T-helper 1 cell treated with Interleukin-12 subunit alpha and Interleukin-12 subunit beta and Interleukin-4 antibody, amounts not matched to agents 30 μg/mL and 1 μg/mL, for 36 hours (primary cell): ENCODE results near the gene SH2D3A.
"Not testable (repeated sequence)": the region's sequence is repeated elsewhere in the genome, so short reads cannot be mapped to it uniquely, and the experiment has no call there.

Source experiments
- H3K27ac Mint-ChIP-seq: one replicate; pipeline ENCODE4 v1.8.0; 2021; ENCODE audit warnings: mild to moderate bottlenecking, mixed read lengths
- H3K27me3 Mint-ChIP-seq: one replicate; pipeline ENCODE4 v1.8.0; 2021; ENCODE audit warnings: low read depth, mixed read lengths
- H3K36me3 Mint-ChIP-seq: one replicate; pipeline ENCODE4 v1.8.0; 2021; ENCODE audit warnings: low read depth, mixed read lengths
- H3K4me1 Mint-ChIP-seq: one replicate; pipeline ENCODE4 v1.8.0; 2021; ENCODE audit warnings: low read depth, mixed read lengths
- H3K4me3 Mint-ChIP-seq: one replicate; pipeline ENCODE4 v1.8.0; 2021; ENCODE audit warnings: mild to moderate bottlenecking, moderate library complexity, mixed read lengths
- H3K9me3 Mint-ChIP-seq: one replicate; pipeline ENCODE4 v1.8.0; 2021; ENCODE audit warnings: mixed read lengths

The SH2D3A gene

DNA sequence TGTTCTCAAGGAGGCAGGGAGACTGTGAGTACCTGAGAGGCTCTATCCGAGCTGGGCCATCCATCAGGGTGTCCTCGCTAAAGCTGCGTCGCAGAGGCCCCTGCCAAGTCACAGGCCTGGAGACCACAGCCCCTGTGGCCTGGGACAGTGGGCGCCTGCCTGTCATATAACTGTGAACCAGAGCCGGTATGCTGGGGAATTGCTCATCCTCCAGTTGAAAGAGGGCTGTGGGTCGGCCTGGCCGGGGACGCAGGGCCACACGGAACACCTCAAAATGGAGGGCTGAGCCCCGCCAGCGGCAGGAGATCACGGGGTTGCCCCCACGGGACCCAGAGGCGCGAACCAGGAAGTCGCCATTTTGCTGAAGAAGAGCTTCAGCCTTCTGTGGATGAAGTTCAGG is 6.6 kb downstream of the SH2D3A start:
- Mint-ChIP-seq H3K4me3 (no peak overlapping the region), H3K9me3 (no peaks in the 10 kb centered on the region), H3K27ac (no peak overlapping the region), H3K36me3 (peaks cover 18% of the 10 kb centered on the region), H3K27me3 (no peaks in the 10 kb centered on the region), H3K4me1 (peaks cover 9% of the 10 kb centered on the region)

DNA sequence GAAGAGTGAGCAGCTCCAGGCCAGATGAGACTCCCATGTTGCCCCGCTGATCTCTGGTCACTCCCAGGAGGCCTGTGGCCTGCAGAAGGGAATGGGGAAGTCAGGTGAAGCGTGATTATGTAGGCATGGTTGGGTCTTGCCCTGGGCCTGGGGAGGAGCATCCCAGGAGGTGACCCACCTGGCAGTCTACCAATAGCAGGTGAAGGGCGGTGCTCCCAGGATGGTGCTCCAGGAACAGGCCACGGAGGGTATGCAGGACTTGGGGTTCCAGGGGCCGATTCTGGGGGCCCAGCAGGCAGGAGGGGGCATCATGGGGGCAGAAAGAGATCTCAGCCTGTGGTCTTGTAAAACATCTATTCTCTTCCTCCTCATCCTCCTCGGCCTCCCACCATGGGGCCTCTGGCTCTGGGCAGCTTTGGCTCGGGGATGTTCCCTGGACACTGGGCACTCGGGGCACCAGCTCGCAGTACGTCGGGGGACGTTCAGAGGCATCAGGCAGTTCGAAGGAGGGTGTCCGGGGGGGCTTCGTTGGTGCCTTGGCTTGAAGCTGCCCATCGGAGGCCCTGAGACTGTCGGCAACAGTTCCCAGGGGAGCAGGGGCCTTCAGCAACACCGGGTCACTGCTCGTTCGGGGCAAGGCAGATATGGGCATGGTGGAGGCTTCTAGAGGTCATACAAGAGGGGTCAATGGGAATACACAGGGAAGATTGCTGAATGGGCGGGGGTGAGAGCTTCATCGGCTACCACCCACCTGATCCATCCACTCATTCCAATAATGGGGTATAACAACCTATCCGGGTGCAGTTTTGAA is 12.4 kb downstream of the SH2D3A start:
- H3K27ac Mint-ChIP-seq, result no peak overlapping the region
- peaks cover 18% of the 10 kb centered on the region for H3K4me1 Mint-ChIP-seq
- no peak overlapping the region for H3K4me3 Mint-ChIP-seq
- H3K36me3 Mint-ChIP-seq, result peaks cover 34% of the 10 kb centered on the region
- H3K27me3 Mint-ChIP-seq, result no peaks in the 10 kb centered on the region
- no peaks in the 10 kb centered on the region for H3K9me3 Mint-ChIP-seq

DNA sequence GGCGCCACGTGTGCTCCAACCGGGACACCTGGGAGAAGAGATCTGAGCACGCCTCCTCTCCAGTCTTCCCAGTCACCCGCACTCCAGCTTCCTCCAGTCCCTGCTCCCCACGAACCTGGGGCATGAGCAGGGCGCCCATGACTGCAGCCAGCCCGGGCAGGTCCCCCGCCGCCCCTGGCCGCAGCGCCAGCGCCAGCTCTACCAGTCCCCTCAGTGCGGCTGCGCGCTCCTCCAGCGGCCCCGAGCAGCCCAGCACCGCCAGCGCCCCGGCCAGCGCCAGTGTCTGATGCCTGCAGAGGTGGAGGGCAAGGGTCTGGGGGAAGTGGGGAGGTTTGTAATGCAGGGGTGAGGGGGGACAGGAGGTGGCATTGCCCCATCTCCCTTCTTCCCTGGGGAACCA is 13.1 kb downstream of the SH2D3A start:
- Mint-ChIP-seq H3K27ac (no peak overlapping the region), H3K9me3 (no peaks in the 10 kb centered on the region), H3K27me3 (no peaks in the 10 kb centered on the region), H3K4me1 (peaks cover 19% of the 10 kb centered on the region), H3K36me3 (peaks cover 36% of the 10 kb centered on the region), H3K4me3 (no peak overlapping the region)

DNA sequence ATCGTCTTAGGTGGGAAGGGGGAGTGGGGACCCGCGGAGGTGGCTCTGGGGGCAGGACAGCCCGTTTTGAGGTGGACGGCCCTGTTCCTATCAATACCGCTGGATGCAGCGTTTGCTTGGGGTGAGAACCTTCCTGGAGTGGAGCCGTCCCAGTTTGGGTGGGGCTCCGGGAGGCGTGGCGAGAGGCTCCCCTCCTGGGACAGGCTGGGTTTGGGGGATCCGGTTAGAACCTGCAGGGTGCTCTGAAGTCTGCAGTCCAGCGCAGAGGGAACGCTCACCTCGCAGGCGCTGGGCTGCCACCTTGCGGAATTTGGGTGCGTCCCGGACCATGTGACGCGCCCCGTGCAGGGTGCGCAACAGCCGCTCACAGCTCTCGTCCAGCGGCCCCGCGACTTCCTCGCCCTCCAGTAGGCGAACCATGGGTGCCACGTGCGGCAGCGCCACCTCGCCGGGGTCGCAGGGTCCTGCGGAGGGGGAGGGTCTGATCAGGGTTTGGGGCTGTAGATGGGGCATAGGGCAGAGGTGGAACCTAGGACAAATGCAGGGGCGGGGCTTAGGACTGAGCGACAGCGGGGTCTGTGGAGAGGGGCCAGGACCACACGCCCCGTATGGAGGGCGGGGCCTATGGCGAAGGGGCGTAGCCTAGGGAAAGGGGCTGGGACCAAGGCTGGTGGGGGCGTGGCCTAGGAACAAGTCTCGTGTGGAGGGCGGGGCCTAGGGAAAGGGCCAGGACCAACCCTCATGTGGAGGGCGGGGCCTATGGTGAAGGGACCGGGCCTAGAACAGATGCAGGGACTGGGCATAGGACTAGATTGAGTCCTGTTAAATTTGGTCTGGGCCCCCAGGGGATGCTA is 13.8 kb downstream of the SH2D3A start:
- Mint-ChIP-seq H3K9me3 (no peaks in the 10 kb centered on the region), H3K27ac (peak overlapping the region; percentile 84), H3K4me1 (peaks cover 17% of the 10 kb centered on the region), H3K4me3 (peak overlapping the region; percentile 70), H3K27me3 (no peaks in the 10 kb centered on the region), H3K36me3 (peaks cover 35% of the 10 kb centered on the region)

DNA sequence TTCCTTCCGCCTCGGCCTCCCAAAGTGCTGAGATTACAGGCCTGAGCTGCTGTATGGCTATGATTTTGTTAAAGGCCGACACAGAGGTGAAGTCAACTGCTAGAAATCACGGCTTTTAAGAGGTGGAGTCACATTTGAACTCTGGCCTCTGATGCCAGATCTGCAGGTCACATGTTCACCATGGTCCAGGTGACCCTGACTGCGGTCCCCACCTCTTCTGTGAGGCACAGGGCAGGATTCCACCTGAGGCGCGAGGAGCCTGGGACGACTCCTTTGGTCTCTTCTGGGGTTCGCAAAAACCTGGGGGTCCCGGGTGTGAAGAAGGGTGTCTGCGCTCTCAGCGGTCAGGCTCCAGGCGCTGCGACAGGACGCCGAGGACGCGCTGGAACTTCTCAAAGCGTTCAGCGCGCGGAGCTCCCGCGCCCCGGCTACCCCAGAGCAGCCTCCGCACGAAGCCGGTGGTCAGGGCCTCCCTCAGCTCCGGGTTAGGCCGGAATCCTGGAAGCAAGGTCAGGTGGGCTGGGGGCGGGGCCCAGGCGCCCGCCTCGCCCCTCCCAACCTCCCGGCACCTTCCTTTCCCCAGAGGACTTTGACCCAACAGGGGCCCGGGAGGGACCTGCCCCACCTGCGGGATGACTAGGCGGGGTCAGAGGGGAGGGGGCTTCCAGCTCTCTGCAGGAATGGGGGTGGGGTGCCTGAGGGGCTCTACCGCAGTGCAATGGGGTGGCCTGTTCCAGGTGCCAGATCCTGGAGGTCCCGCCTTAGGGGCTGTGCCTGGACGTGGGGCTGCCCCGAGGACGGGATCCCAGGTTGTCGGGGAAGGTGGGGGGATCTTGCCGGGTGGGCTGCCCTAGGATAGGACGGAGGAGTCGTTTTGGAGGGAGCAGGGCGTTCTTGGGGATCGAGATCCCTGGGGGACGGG is 14.7 kb downstream of the SH2D3A start:
- H3K4me3 Mint-ChIP-seq, result no peak overlapping the region
- H3K36me3 Mint-ChIP-seq, result peaks cover 37% of the 10 kb centered on the region
- no peaks in the 10 kb centered on the region for H3K9me3 Mint-ChIP-seq
- no peak overlapping the region for H3K27ac Mint-ChIP-seq
- no peaks in the 10 kb centered on the region for H3K27me3 Mint-ChIP-seq
- peaks cover 15% of the 10 kb centered on the region for H3K4me1 Mint-ChIP-seq

DNA sequence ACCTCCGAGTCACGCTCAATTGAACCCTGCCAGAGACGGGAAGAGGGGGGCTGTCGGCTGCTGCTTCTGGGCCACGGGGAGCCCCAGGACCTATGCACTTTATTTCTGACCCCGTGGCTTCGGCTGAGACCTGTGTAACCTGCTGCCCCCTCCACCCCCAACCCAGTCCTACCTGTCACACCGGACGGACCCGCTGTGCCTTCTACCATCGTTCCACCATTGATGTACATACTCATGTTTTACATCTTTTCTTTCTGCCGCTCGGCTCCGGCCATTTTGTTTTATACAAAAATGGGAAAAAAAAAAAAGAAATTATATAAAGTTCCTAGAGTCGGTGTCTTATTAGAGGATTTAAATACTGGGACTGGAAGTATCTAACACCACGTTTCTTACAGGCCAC is 16.0 kb downstream of the SH2D3A start:
- Mint-ChIP-seq H3K36me3 (peaks cover 37% of the 10 kb centered on the region), H3K4me1 (peaks cover 13% of the 10 kb centered on the region), H3K27me3 (no peaks in the 10 kb centered on the region), H3K9me3 (no peaks in the 10 kb centered on the region), H3K27ac (no peak overlapping the region), H3K4me3 (no peak overlapping the region)

DNA sequence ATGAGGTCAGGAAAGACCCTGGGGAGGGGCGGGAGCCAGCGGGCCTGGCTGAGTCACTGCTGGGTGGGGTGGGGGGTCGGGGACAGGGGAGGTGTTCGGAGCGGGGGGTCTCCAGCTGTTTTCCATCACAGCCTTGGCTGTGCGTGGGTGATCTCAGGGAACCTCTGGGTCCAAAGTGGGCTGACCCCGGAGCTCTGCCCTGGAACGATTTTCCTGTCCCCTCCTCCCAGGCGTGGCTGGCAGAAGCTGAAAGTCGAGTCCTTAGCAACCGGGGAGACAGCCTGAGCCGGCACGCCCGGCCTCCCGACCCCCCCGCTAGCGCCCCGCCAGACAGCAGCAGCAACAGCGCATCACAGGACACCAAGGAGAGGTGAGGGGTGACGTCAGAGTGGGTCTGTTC is 17.2 kb downstream of the SH2D3A start:
- Mint-ChIP-seq H3K9me3 (no peaks in the 10 kb centered on the region), H3K27ac (no peak overlapping the region), H3K4me1 (peaks cover 13% of the 10 kb centered on the region), H3K4me3 (no peak overlapping the region), H3K27me3 (no peaks in the 10 kb centered on the region), H3K36me3 (peaks cover 43% of the 10 kb centered on the region)

DNA sequence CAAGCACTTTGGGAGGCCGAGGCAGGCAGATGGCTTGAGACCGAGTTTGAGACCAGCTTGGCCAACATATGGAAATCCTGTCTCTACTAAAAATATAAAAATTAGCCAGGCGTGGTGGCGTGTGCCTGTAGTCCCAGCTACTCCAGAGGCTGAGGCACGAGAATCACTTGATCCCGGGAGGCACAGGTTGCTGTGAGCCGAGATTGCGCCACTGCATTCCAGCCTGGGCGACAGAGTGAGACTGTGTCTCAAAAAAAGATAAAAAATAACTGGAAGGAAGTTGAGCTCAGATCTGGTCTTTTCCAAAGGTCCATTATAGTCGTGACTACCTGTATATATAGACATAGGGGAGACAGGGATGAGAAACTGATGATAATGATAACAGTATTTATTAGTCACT is 18.7 kb downstream of the SH2D3A start:
- not testable (repeated sequence) for H3K27ac Mint-ChIP-seq

DNA sequence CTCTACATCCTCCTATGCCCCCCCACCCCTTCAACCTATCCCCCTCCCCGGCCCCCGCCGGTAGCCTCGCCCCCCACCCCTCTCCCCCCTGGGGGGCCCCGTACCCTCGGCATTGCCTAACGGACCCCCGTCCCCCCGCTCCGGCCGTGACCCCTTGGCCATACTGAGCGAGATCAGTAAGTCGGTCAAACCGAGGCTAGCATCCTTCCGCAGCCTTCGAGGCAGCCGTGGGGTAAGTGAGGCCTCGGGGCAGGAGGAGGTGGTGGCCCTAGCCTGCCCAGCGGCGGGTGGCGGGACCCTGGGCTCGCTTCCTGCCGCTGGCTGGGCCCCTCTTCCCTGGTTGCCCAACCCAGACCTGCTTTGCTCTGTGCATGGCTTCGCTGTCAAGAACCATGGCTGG is 21.3 kb downstream of the SH2D3A start:
- no peak overlapping the region for H3K4me3 Mint-ChIP-seq
- H3K27ac Mint-ChIP-seq, result no peak overlapping the region
- peaks cover 38% of the 10 kb centered on the region for H3K36me3 Mint-ChIP-seq
- peaks cover 19% of the 10 kb centered on the region for H3K4me1 Mint-ChIP-seq
- H3K9me3 Mint-ChIP-seq, result no peaks in the 10 kb centered on the region
- H3K27me3 Mint-ChIP-seq, result no peaks in the 10 kb centered on the region

More for the DNA sequence above, 18.7 kb downstream of the SH2D3A start:
- Mint-ChIP-seq H3K4me1 (peaks cover 16% of the 10 kb centered on the region), H3K36me3 (peaks cover 44% of the 10 kb centered on the region)
- not testable (repeated sequence) for H3K27me3 Mint-ChIP-seq, H3K4me3 Mint-ChIP-seq, H3K9me3 Mint-ChIP-seq

DNA sequence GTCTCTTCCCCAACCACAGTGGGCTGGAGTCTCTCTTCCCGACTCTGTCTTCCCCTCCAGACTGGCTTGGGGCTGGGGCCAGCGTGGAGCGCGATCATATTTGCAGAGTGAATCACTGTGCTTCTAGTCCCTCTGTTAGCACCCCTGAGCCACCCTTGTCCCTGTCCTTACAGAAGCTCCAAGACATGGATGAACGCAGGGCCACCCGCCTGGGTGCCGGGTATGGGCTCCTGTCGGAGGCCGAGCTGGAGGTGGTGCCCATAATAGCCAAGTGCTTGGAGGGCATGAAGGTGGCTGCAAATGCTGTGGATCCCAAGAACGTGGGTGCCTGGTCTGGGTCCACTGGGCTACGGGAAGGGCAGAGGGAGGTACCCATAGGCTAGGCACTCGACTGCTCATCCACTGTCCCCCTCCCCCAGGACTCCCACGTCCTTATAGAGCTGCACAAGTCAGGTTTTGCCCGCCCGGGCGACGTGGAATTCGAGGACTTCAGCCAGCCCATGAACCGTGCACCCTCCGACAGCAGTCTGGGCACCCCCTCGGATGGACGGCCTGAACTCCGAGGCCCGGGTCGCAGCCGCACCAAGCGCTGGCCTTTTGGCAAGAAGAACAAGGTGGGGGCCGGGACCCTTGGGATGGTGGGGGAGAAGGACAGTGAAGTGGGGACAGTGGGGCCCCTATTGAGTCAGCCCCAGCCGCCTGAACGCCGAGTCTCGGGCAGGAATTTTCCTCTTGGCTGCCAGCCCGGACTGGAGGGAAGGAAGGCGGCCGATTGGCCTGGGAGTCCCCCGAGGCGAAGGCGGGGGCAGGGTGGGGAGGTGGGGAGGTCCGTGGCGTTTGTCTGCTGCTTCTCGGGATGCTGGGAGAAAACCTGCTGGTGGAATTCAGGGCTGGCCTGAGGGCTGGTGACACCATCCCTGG is 22.6 kb downstream of the SH2D3A start:
- peaks cover 20% of the 10 kb centered on the region for H3K4me1 Mint-ChIP-seq
- peak overlapping the region; percentile 57 for H3K27ac Mint-ChIP-seq

DNA sequence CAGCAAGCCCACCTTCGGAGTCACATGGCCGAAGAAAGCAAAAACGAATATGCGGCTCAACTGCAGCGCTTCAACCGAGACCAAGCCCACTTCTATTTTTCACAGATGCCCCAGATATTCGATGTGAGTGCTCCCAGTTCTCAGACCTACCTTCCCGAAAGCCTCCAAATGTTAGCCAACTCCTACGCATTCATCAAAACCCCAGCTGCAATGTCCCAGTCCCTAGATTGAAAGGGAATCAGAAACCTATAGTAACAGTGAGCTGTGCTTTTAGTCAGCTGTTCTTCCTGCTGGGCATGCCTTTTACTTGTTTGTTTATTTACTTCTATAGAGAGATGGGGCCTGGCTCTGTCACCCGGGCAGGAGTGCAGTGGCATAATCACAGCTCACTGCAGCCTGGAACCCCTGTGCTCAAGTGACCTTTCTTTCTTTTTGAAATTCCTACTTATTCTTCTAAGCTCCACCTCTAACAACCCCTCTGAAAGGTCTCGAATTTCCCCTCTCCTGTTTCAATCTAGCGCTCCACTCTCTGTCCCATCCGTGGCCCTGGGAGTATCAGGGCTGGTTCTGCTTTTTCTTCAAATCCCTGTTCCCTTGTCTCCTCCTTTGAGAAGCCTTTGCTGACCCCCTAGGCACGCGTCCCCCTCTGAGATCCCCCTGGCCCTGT is 23.4 kb downstream of the SH2D3A start:
- Mint-ChIP-seq H3K36me3 (peaks cover 29% of the 10 kb centered on the region), H3K27me3 (no peaks in the 10 kb centered on the region), H3K9me3 (no peaks in the 10 kb centered on the region), H3K4me1 (peaks cover 25% of the 10 kb centered on the region), H3K4me3 (no peak overlapping the region), H3K27ac (peak overlapping the region; percentile 57)

More for the DNA sequence above, 22.6 kb downstream of the SH2D3A start:
- Mint-ChIP-seq H3K36me3 (peaks cover 32% of the 10 kb centered on the region), H3K9me3 (no peaks in the 10 kb centered on the region), H3K4me3 (no peak overlapping the region), H3K27me3 (no peaks in the 10 kb centered on the region)

DNA sequence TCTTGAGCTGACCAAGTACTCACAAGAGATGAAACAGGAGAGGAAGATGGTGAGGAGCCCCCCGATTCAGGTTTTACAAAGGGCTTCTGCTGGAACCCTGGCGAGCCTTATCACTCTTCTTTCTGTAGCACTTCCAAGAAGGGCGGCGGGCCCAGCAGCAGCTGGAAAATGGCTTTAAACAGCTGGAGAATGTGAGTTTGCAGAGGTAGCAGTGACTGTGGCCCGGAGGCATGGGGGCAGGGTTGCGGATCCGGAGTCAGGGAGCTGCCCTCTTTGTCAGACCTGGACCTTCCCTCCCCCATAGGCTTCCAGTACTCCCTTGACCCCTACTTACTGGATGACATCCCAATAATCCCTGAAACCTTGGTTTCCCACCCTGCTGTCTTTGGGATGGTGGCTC is 24.2 kb downstream of the SH2D3A start:
- Mint-ChIP-seq H3K27me3 (no peaks in the 10 kb centered on the region), H3K27ac (no peak overlapping the region)

More for the DNA sequence above, 24.2 kb downstream of the SH2D3A start:
- Mint-ChIP-seq H3K9me3 (no peaks in the 10 kb centered on the region), H3K36me3 (peaks cover 23% of the 10 kb centered on the region), H3K4me3 (no peak overlapping the region), H3K4me1 (peaks cover 31% of the 10 kb centered on the region)
